HG03571 (cell line): ENCODE data around the gene POC1A.

ENCODE experiments used
- ATAC-seq: cut with Tn5 transposase; IDR thresholded peaks from one replicate; pipeline ENCODE4 v1.9.1; 2021; ENCODE audit not compliant: unreplicated experiment

POC1A gene

GRCh38 chr3:52108302-52109232 is 45.7 kb downstream of the POC1A start:
- ATAC-seq, result no peak

- ATAC-seq, result no peak
Observed at GRCh38 chr3:52106951-52107611, 47.1 kb downstream of the POC1A start.

GRCh38 chr3:52104684-52105640 is 49.3 kb downstream of the POC1A start:
- no peak for ATAC-seq

- no peak for ATAC-seq
Observed at GRCh38 chr3:52102934-52103333, 51.3 kb downstream of the POC1A start.

GRCh38 chr3:52099001-52099401 is 55.2 kb downstream of the POC1A start:
- ATAC-seq, result no peak

GRCh38 chr3:52097851-52098507 is 56.2 kb downstream of the POC1A start:
- ATAC-seq, result no peak

- no peak for ATAC-seq
Observed at GRCh38 chr3:52095990-52096775, 58.0 kb downstream of the POC1A start.

- ATAC-seq, result no peak
Observed at GRCh38 chr3:52094571-52095485, 59.4 kb downstream of the POC1A start.

- ATAC-seq, result no peak
Observed at GRCh38 chr3:52093756-52094545, 60.3 kb downstream of the POC1A start.

- no peak for ATAC-seq
Observed at GRCh38 chr3:52092891-52093290, 61.3 kb downstream of the POC1A start.

GRCh38 chr3:52092271-52092660 is 62.0 kb downstream of the POC1A start:
- ATAC-seq, result no peak

GRCh38 chr3:52091586-52092270 is 62.5 kb downstream of the POC1A start:
- no peak for ATAC-seq

- ATAC-seq, result no peak
Observed at GRCh38 chr3:52090933-52091468, 63.2 kb downstream of the POC1A start.

GRCh38 chr3:52090131-52090932 is 63.9 kb downstream of the POC1A start:
- no peak for ATAC-seq

- no peak for ATAC-seq
Observed at GRCh38 chr3:52089691-52090090, 64.5 kb downstream of the POC1A start.
